ENCODE results near the gene TPCN2.

Gene TPCN2

GRCh38 chr11:69066122-69067112 is 17.7 kb downstream of the TPCN2 start:
- TF ChIP-seq MYC (IDR thresholded peaks at IDR 0.05; ENCODE audit: low read depth, low read length) (no peak), POLR2A (IDR thresholded peaks at IDR 0.05; ENCODE audit: extremely low read depth, insufficient read length) (no peak), MAX (IDR thresholded peaks at IDR 0.05; ENCODE audit: low read depth, low read length) (no peak), CTCF (IDR thresholded peaks at IDR 0.05; ENCODE audit: low read depth, low read length) (no peak)
- peak; percentile 38 for DNase-seq (ENCODE audit: low read depth)
- no peak overlapping the region for H3K4me3 ChIP-seq (ENCODE audit: low read depth, low read length)

- TF ChIP-seq CTCF (IDR thresholded peaks at IDR 0.05; ENCODE audit: low read depth, low read length) (no peak), POLR2A (IDR thresholded peaks at IDR 0.05; ENCODE audit: extremely low read depth, insufficient read length) (no peak), MAX (IDR thresholded peaks at IDR 0.05; ENCODE audit: low read depth, low read length) (no peak), MYC (IDR thresholded peaks at IDR 0.05; ENCODE audit: low read depth, low read length) (no peak)
- no peak overlapping the region for H3K4me3 ChIP-seq (ENCODE audit: low read depth, low read length)
- DNase-seq (ENCODE audit: low read depth): no peak
Measured at GRCh38 chr11:69067200-69067599, 18.5 kb downstream of the TPCN2 start.

GRCh38 chr11:69071086-69071800 is 22.5 kb downstream of the TPCN2 start:
- DNase-seq (ENCODE audit: low read depth): no peak
- no peak for TF ChIP-seq POLR2A (IDR thresholded peaks at IDR 0.05; ENCODE audit: extremely low read depth, insufficient read length)
- no peak for TF ChIP-seq CTCF (IDR thresholded peaks at IDR 0.05; ENCODE audit: low read depth, low read length)
- TF ChIP-seq MYC (IDR thresholded peaks at IDR 0.05; ENCODE audit: low read depth, low read length): no peak
- TF ChIP-seq MAX (IDR thresholded peaks at IDR 0.05; ENCODE audit: low read depth, low read length): no peak
- no peak overlapping the region for H3K4me3 ChIP-seq (ENCODE audit: low read depth, low read length)

GRCh38 chr11:69071956-69072355 is 23.2 kb downstream of the TPCN2 start:
- TF ChIP-seq CTCF (IDR thresholded peaks at IDR 0.05; ENCODE audit: low read depth, low read length) (no peak), MYC (IDR thresholded peaks at IDR 0.05; ENCODE audit: low read depth, low read length) (no peak), POLR2A (IDR thresholded peaks at IDR 0.05; ENCODE audit: extremely low read depth, insufficient read length) (no peak), MAX (IDR thresholded peaks at IDR 0.05; ENCODE audit: low read depth, low read length) (no peak)
- H3K4me3 ChIP-seq (ENCODE audit: low read depth, low read length): no peak overlapping the region
- DNase-seq (ENCODE audit: low read depth): no peak

GRCh38 chr11:69073469-69073868 is 24.7 kb downstream of the TPCN2 start:
- no peak for DNase-seq (ENCODE audit: low read depth)
- TF ChIP-seq MYC (IDR thresholded peaks at IDR 0.05; ENCODE audit: low read depth, low read length) (no peak), MAX (IDR thresholded peaks at IDR 0.05; ENCODE audit: low read depth, low read length) (no peak), CTCF (IDR thresholded peaks at IDR 0.05; ENCODE audit: low read depth, low read length) (no peak), POLR2A (IDR thresholded peaks at IDR 0.05; ENCODE audit: extremely low read depth, insufficient read length) (no peak)
- H3K4me3 ChIP-seq (ENCODE audit: low read depth, low read length): no peak overlapping the region
